ENCODE data around the gene MYO3A.
A peak's percentile ranks its signal among the peaks of the same experiment; 100 is the strongest.

Gene MYO3A

GRCh38 chr10:26025523-26025922 is 91.5 kb downstream of the MYO3A start:
- Histone ChIP-seq H3K4me3 (no peak overlapping the region), H3K27ac (no peak overlapping the region), H3K4me1 (no peaks in the 10 kb centered on the region), H3K27me3 (no peaks in the 10 kb centered on the region), H3K9me3 (no peaks in the 10 kb centered on the region), H3K36me3 (no peaks in the 10 kb centered on the region)
- TF ChIP-seq, protein P1, sequence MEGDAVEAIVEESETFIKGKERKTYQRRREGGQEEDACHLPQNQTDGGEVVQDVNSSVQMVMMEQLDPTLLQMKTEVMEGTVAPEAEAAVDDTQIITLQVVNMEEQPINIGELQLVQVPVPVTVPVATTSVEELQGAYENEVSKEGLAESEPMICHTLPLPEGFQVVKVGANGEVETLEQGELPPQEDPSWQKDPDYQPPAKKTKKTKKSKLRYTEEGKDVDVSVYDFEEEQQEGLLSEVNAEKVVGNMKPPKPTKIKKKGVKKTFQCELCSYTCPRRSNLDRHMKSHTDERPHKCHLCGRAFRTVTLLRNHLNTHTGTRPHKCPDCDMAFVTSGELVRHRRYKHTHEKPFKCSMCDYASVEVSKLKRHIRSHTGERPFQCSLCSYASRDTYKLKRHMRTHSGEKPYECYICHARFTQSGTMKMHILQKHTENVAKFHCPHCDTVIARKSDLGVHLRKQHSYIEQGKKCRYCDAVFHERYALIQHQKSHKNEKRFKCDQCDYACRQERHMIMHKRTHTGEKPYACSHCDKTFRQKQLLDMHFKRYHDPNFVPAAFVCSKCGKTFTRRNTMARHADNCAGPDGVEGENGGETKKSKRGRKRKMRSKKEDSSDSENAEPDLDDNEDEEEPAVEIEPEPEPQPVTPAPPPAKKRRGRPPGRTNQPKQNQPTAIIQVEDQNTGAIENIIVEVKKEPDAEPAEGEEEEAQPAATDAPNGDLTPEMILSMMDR (IDR thresholded peaks at IDR 0.05) = no peak
- intact Hi-C loops (cut with DNase I; ENCODE audit: low total_unique reads) = no loop called here
- DNase-seq = no peak

GRCh38 chr10:26029858-26030257 is 95.8 kb downstream of the MYO3A start:
- intact Hi-C loops (cut with DNase I; ENCODE audit: low total_unique reads) = no loop called here
- H3K9me3 ChIP-seq = no peaks in the 10 kb centered on the region
- DNase-seq = no peak
- no peaks in the 10 kb centered on the region for H3K36me3 ChIP-seq
- H3K4me1 ChIP-seq = no peaks in the 10 kb centered on the region
- H3K27me3 ChIP-seq = no peaks in the 10 kb centered on the region
- H3K4me3 ChIP-seq = no peak overlapping the region
- TF ChIP-seq, protein P1 (IDR thresholded peaks at IDR 0.05) = no peak
- H3K27ac ChIP-seq = no peak overlapping the region

GRCh38 chr10:26031300-26031699 is 97.3 kb downstream of the MYO3A start:
- H3K4me1 ChIP-seq = peaks cover 0 to 5% (median 0%) of the 10 kb centered on the region in 4 donors
- intact Hi-C loops (cut with DNase I; ENCODE audit: low total_unique reads) = no loop called here
- no peak overlapping the region for H3K27ac ChIP-seq
- no peaks in the 10 kb centered on the region for H3K36me3 ChIP-seq
- no peaks in the 10 kb centered on the region for H3K9me3 ChIP-seq
- DNase-seq = no peak
- no peaks in the 10 kb centered on the region for H3K27me3 ChIP-seq
- H3K4me3 ChIP-seq = no peak overlapping the region
- TF ChIP-seq, protein P1 (IDR thresholded peaks at IDR 0.05) = no peak

DNA sequence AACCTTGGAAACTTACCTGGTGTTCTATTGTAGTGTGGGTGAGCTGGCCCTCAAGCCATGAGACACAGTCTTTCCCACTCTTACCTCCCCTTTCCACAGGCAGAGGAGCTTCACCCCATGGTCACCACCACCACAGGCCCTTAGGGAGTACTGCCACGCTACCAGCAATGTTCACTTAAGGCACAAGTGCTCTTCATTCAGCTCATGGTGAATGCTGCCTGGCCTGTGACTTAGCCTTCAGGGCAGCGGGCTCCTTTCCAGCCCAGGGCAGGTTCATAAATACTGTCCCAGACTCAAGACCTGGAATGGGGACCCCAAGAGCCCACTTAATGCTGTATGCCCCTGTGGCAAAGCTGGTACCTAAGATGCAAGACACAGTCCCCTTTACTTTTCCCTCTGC is 109.4 kb downstream of the MYO3A start:
- H3K27ac ChIP-seq = peak overlapping the region; percentile 60 to 73

GRCh38 chr10:26044141-26044749 is 110.2 kb downstream of the MYO3A start:
- peaks cover 4 to 50% (median 19%) of the 10 kb centered on the region in 4 donors for H3K4me1 ChIP-seq
- no peaks in the 10 kb centered on the region for H3K9me3 ChIP-seq
- H3K36me3 ChIP-seq = no peaks in the 10 kb centered on the region
- no peaks in the 10 kb centered on the region for H3K27me3 ChIP-seq
- intact Hi-C loops (cut with DNase I; ENCODE audit: low total_unique reads) = no loop called here
- TF ChIP-seq, protein P1 (IDR thresholded peaks at IDR 0.05) = no peak
- DNase-seq = peak in 1 of 2 donors; percentile 77
- peak overlapping the region; percentile 60 to 73 for H3K27ac ChIP-seq
- H3K4me3 ChIP-seq = no peak overlapping the region

More for the DNA sequence above, 109.4 kb downstream of the MYO3A start:
- no peaks in the 10 kb centered on the region for H3K27me3 ChIP-seq
- peaks cover 4 to 50% (median 19%) of the 10 kb centered on the region in 4 donors for H3K4me1 ChIP-seq
- TF ChIP-seq, protein P1 (IDR thresholded peaks at IDR 0.05) = no peak
- intact Hi-C loops (cut with DNase I; ENCODE audit: low total_unique reads) = loop anchor here (1.0 kb wide), 1 partner anchor 15 kb away; no protein-coding TSS in a partner anchor
- H3K36me3 ChIP-seq = no peaks in the 10 kb centered on the region
- H3K4me3 ChIP-seq = no peak overlapping the region
- no peak for DNase-seq
- no peaks in the 10 kb centered on the region for H3K9me3 ChIP-seq
